Measurements from ENCODE around the gene PTPN9. TPM values are rescaled to one million over a fixed set of nuclear protein-coding genes. Genes with fewer than 3 reads are reported as not detected.
"Not testable (repeated sequence)": the region's sequence is repeated elsewhere in the genome, so short reads cannot be mapped to it uniquely, and the experiment has no call there.

The PTPN9 gene
- total RNA-seq, 4 donors from 2014 or later: 4.8 to 7.0 (median 6.2) TPM

DNA sequence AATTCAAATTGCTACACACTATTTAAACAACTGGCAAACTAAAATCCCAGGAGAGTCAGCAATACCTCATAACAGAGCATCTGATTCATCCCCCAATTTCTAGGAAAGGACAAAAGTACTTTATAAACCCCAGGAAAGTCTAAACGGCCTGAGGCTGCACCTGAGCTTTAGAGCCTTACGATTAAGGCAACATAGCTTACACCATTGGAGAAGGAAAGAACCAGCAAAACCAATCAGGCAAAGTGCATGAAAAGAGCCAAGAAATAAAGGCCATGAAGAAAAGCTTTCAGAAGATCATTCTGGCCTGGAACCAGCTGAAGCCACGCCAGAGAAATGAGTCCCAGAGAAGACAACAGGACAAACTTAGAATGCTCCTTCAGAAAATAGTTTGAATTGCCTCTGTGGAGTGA lies 48.1 kb downstream of the PTPN9 start:
- no peak for TF ChIP-seq POLR2A (IDR thresholded peaks at IDR 0.05)
- TF ChIP-seq, protein P1, sequence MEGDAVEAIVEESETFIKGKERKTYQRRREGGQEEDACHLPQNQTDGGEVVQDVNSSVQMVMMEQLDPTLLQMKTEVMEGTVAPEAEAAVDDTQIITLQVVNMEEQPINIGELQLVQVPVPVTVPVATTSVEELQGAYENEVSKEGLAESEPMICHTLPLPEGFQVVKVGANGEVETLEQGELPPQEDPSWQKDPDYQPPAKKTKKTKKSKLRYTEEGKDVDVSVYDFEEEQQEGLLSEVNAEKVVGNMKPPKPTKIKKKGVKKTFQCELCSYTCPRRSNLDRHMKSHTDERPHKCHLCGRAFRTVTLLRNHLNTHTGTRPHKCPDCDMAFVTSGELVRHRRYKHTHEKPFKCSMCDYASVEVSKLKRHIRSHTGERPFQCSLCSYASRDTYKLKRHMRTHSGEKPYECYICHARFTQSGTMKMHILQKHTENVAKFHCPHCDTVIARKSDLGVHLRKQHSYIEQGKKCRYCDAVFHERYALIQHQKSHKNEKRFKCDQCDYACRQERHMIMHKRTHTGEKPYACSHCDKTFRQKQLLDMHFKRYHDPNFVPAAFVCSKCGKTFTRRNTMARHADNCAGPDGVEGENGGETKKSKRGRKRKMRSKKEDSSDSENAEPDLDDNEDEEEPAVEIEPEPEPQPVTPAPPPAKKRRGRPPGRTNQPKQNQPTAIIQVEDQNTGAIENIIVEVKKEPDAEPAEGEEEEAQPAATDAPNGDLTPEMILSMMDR (IDR thresholded peaks at IDR 0.05 in 4 of 5, conservative IDR thresholded peaks at IDR 0.05 in 1 of 5): no peak
- Histone ChIP-seq H3K4me1 (peaks cover 31 to 32% of the 10 kb centered on the region in 2 donors), H3K36me3 (peaks cover 0 to 7% of the 10 kb centered on the region in 2 donors), H3K27ac (peak overlapping the region; percentile 56 to 71 (median 68)), H3K4me3 (peak overlapping the region in 2 of 4 donors; percentile 12 to 14), H3K9me3 (no peaks in the 10 kb centered on the region), H3K27me3 (no peaks in the 10 kb centered on the region)
- in situ Hi-C loops (cut with MboI; ENCODE audit: low sequenced_read_pairs in 4 of 4) (no loop called here), intact Hi-C loops (cut with DNase I; ENCODE audit: low total_unique reads) (no loop called here)
- ATAC-seq: peak; percentile 19 to 53
- peak; percentile 20 to 57 for DNase-seq

DNA sequence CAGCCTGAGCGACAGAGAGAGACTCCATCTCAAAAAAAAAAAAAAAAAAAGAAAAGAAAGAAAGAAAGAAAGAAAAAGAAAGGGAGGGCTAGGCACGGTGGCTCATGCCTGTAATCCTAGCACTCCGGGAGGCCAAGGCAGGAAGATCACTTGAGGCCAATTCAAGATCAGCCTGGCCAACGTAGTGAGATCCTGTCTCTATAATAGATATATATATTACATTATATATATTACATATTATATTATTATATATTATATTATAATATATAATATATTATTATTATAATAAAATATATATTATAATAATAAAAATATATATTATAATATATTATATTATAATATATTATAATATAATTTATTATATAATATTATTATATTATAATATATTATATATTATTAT lies 48.9 kb downstream of the PTPN9 start:
- intact Hi-C loops (cut with DNase I; ENCODE audit: low total_unique reads): no loop called here
- no peak overlapping the region for H3K27ac ChIP-seq
- H3K27me3 ChIP-seq: no peaks in the 10 kb centered on the region
- ATAC-seq: no peak
- H3K9me3 ChIP-seq: no peaks in the 10 kb centered on the region
- no peak overlapping the region for H3K4me3 ChIP-seq
- H3K36me3 ChIP-seq: peaks cover 0 to 11% of the 10 kb centered on the region in 2 donors
- TF ChIP-seq, protein P1 (IDR thresholded peaks at IDR 0.05 in 4 of 5, conservative IDR thresholded peaks at IDR 0.05 in 1 of 5): no peak
- TF ChIP-seq POLR2A (IDR thresholded peaks at IDR 0.05): no peak
- peaks cover 28 to 31% of the 10 kb centered on the region in 2 donors for H3K4me1 ChIP-seq
- no peak for DNase-seq
- in situ Hi-C loops (cut with MboI; ENCODE audit: low sequenced_read_pairs in 4 of 4): no loop called here

DNA sequence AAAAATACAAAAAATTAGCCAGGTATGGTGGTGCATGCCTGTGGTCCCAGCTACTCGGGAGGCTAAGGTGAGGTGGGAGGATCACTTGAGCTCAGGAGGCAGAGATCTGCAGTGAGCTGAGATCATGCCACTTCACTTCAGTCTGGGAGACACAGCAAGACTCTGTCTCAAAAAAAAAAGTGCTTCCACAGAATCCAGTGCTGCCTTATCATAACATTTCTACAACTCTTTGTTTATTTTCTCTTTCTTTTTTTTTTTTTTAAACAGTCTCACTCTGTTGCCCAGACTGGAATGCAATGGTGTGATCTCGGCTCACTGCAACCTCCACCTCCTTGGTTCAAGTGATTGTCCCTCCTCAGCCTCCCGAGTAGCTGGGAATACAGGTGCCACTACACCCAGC lies 53.4 kb downstream of the PTPN9 start:
- H3K27ac ChIP-seq; DNase-seq; intact Hi-C loops (cut with DNase I; ENCODE audit: low total_unique reads); in situ Hi-C loops (cut with MboI; ENCODE audit: low sequenced_read_pairs in 4 of 4); H3K4me3 ChIP-seq; H3K4me1 ChIP-seq; H3K9me3 ChIP-seq; ATAC-seq; H3K27me3 ChIP-seq: not testable (repeated sequence)
- H3K36me3 ChIP-seq: peaks cover 3 to 44% of the 10 kb centered on the region in 2 donors

GRCh38 chr15:75523011-75523410 lies 56.1 kb downstream of the PTPN9 start:
- no peak for ATAC-seq
- TF ChIP-seq, protein P1 (IDR thresholded peaks at IDR 0.05 in 4 of 5, conservative IDR thresholded peaks at IDR 0.05 in 1 of 5): no peak
- no peak for TF ChIP-seq POLR2A (IDR thresholded peaks at IDR 0.05)
- no peaks in the 10 kb centered on the region for H3K27me3 ChIP-seq
- no peaks in the 10 kb centered on the region for H3K4me1 ChIP-seq
- H3K9me3 ChIP-seq: no peaks in the 10 kb centered on the region
- H3K4me3 ChIP-seq: no peak overlapping the region
- intact Hi-C loops (cut with DNase I; ENCODE audit: low total_unique reads): no loop called here
- no peak overlapping the region for H3K27ac ChIP-seq
- in situ Hi-C loops (cut with MboI; ENCODE audit: low sequenced_read_pairs in 4 of 4): no loop called here
- no peak for DNase-seq
- H3K36me3 ChIP-seq: peaks cover 3 to 64% of the 10 kb centered on the region in 2 donors

DNA sequence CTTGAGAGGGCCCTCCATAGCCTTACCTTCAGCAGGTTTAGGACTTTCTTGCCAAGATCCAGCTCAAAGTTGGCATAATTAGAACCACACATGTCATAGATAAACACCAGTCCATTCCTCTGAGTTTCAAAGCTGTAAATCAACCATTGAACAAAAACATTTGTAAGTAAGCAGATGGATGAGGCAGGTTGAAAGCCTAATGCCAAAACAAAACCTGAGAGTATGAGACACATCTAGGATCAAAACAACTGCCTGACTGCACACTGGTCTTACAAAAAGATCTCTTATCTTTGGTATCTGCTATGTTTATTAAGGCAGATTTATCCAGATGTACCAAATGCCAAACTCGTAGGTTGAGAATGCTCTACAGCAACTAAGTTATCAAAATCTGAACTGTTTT lies 61.9 kb downstream of the PTPN9 start:
- TF ChIP-seq, protein P1 (IDR thresholded peaks at IDR 0.05 in 4 of 5, conservative IDR thresholded peaks at IDR 0.05 in 1 of 5): no peak
- Histone ChIP-seq H3K4me1 (no peaks in the 10 kb centered on the region), H3K36me3 (peaks cover 0 to 53% of the 10 kb centered on the region in 2 donors), H3K27me3 (no peaks in the 10 kb centered on the region), H3K27ac (no peak overlapping the region), H3K9me3 (no peaks in the 10 kb centered on the region), H3K4me3 (no peak overlapping the region)
- intact Hi-C loops (cut with DNase I; ENCODE audit: low total_unique reads): no loop called here
- in situ Hi-C loops (cut with MboI; ENCODE audit: low sequenced_read_pairs in 4 of 4): no loop called here
- ATAC-seq (no peak), DNase-seq (no peak)

All from gastrocnemius medialis (tissue), 4 donors.